NCI-H460 (cell line): Measurements from ENCODE around the gene AVPR1B. TPM values are rescaled to one million over a fixed set of nuclear protein-coding genes. Genes with fewer than 3 reads are reported as not detected.
"Not testable (repeated sequence)": the region's sequence is repeated elsewhere in the genome, so short reads cannot be mapped to it uniquely, and the experiment has no call there.

Source experiments
- DNase-seq: peaks from one replicate; pipeline ENCODE4 v3.0.0-alpha.2; 2016; ENCODE audit warnings: low read depth; ENCODE audit errors: extremely low read depth
- total RNA-seq: library from RNA; depleted of rRNA; stranded (reverse); fragments of >200 nt; shearing (Covaris generic); gene quantifications from 2 replicates; pipeline ENCODE4 v1.2.3, GENCODE V29; 2014

Gene AVPR1B
- total RNA-seq, 1 experiment from 2014 or later, result not detected

- DNase-seq, result no peak
Observed at GRCh38 chr1:206082831-206083695, 34.1 kb downstream of the AVPR1B start.

- DNase-seq, result no peak
Observed at GRCh38 chr1:206081856-206082255, 35.3 kb downstream of the AVPR1B start.

DNA sequence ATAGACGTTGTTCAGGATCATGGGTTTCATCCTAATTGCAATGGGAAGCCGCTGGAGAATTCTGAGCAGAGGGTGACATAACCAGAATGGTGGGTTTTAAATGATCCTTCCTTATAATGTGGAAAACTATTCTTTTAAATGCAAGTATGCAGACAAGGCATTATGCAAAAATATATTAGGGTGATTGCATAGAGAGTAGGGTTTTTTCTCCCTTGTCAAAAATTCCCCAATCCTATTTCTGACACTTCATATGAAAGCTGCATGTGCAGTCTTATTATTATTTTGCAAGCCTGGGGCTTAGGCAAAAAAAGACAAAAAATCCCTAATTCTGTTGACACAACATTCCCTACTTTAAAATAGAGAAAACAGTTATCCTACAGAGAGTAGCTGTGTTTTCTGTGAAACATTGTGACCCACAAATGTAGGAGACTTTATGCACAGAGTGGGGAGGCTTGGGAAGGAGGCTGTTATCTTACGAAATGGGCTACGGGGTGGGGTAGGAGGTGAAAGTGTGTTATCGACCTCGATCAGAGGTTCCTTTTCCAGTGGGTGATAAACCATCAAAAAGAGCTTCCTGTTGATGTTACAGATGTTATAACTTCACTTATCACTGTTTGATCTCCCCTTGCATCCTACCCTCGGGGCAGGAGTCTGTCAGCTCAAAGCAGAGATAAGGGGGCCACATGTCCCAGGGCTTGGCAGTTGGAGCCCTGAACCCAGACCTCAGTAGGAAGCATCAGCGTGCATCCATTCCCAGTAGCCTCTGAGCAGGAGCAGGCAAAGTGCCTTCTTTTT, 37.0 kb downstream of the AVPR1B start:
- no peak for DNase-seq

- no peak for DNase-seq
Observed at GRCh38 chr1:206079135-206079534, 38.1 kb downstream of the AVPR1B start.

DNA sequence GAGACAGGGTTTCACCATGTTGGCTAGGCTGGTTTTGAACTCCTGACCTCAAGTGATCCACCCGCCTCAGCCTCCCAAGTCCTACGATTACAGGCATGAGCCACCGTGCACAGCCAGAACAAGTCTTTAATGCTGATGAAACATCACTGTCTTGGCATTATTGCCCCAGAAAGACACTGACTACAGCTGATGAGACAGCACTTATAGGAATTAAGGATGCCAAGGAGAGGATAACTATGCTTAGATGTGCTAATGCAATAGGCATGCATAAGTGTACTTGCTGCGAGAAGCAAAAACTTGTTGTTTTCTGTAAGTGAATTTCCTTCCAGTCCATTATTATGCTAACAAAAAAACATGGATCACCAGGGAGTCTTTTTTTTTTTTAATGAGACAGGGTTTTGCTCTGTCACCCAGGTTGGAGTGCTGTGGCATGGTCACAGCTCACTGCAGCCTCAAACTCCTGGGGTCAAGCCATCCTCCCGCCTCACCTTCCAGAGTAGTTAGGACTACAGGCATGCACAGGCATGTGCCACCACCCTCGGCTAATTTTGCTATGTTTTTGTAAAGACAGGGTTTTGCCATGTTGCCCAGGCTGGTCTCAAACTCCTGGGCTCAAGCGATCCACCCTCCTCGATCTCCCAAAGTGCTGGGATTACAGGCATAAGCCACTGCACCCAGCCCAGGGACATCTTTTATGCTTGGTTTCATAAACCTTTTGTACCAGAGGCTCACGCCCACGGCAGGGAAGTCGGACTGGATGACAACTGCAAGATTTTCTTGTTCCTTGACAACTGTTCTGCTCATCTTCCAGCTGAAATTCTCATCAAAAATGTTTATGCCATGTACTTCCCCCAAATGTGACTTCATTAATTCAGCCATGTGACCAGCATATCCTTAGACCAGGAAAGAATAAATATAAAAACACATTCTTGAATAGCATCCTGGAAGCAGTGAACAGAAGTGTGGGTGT, 41.1 kb downstream of the AVPR1B start:
- DNase-seq, result no peak

DNA sequence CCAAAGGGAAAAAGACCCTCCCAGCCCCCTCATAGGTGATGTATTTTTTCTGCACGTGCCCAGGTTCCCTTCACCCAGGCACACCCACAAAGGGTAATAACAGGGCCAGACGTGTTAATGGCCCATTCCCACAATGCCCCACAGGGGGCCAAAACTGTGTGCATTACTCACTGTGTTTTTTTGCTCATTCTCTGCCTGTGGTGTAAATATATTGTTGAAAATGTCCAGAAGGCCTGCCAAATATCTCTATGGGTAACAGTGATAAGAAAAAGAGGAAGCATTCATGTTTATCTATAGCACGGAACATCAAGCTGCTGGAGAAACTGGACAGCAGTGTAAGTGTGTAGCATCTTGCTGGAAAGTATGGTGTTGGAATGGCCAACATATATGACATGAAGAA, 42.3 kb downstream of the AVPR1B start:
- DNase-seq, result no peak

DNA sequence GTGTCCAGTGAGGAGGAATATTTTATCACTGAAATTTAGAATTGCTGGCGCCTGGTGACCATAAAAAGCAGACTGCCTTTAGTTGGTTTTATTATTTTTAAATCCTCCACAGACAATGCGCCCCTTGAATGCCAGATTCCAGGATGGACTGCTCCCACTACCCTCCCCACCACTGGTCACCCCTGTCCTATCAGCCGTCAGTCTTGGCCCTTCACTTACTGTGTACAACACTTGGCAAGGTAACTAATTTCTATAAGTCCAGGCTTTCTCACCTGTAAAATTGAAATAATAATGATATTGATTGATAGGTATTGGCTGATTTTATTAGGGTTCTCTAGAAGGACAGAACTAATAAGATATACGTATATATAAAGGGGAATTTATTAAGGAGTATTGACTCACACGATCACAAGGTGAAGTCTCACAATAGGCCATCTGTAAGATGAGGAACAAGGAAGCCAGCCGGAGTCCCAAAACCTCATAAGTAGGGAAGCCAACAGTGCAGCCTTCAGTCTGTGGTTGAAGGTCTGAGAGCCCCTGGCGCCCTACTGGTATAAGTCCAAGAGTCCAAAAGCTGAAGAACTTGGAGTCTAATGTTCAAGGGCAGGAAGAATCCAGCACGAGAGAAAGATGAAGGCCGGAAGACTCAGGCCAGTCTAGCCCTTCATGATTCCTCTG, 46.4 kb downstream of the AVPR1B start:
- no peak for DNase-seq

GRCh38 chr1:206068314-206068713, 48.9 kb downstream of the AVPR1B start:
- no peak for DNase-seq

- no peak for DNase-seq
Observed at GRCh38 chr1:206067486-206068227, 49.5 kb downstream of the AVPR1B start.

DNA sequence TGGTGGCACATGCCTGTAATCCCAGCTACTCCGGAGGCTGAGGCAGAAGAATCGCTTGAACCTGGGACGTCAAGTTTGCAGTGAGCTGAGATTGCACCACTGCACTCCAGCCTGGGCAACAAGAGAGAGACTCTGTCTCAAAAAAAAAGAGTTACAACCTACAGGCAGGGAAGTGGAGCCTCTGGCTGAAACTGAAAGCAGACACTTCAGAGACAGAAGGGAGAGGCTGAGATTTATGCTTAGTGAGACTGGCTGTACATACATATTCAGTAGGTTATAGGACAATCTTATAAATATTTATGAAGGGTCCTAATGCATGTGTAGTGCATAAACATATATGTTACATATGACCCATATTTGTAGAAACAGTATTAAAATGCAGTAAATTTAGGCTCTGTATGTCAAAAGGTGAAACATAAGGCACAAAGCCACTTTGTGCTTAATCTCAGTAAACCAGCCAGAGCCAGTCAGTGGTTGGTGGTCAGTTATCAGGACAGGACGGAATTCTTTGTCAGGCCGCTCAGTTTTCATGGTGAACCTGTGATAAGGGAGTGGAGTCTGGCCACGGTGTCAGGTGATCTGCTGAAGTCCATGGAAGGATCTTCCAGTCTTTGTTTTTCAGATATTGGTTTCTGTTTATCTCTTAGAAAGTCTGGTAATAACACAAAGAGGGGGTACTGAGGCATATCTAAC, 50.6 kb downstream of the AVPR1B start:
- no peak for DNase-seq

GRCh38 chr1:206065547-206066145, 51.5 kb downstream of the AVPR1B start:
- DNase-seq, result no peak

DNA sequence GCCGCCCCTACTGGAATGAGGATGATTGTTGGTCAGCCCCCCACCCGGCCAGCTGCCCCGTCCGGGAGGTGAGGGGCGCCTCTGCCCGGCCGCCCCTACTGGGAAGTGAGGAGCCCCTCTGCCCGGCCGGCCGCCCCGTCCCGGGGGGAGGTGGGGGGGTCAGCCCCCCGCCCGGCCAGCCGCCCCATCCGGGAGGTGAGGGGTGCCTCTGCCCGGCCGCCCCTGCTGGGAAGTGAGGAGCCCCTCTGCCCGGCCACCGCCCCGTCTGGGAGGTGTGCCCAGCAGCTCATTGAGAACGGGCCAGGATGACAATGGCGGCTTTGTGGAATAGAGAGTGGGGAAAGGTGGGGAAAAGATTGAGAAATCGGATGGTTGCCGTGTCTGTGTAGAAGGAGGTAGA, 52.7 kb downstream of the AVPR1B start:
- not testable (repeated sequence) for DNase-seq

DNA sequence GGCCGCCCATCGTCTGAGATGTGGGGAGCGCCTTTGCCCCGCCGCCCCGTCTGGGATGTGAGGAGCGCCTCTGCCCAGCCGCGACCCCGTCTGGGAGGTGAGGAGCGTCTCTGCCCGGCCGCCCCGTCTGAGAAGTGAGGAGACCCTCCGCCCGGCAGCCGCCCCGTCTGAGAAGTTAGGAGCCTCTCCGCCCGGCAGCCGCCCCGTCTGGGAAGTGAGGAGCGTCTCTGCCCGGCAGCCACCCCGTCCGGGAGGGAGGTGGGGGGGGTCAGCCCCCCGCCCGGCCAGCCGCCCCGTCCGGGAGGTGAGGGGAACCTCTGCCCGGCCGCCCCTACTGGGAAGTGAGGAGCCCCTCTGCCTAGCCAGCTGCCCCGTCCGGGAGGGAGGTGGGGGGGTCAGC, 53.2 kb downstream of the AVPR1B start:
- not testable (repeated sequence) for DNase-seq

GRCh38 chr1:206062464-206062863, 54.7 kb downstream of the AVPR1B start:
- DNase-seq, result no peak

DNA sequence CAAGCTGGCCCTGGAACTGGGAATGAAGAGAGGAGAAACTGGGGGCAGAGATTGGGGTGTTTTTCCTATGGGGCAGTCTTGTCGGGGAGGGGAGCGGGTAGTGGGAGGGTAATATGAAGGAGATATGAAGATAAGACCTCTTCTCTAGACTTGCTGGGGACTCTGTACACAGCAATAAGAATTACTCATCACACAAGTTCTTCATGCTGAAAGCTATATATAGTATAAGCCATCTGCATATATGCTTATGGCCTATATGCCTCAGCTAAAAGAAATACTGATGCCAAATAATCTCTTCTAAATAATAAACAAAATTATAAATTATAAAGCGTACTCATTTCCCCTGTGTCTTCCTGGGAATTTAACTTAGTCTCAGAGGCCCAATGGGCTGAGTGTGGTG, 56.3 kb downstream of the AVPR1B start:
- DNase-seq, result no peak
